K562 (cell line): ENCODE measurements around the gene ZFR2. TPM values are rescaled to one million over a fixed set of nuclear protein-coding genes. Genes with fewer than 3 reads are reported as not detected.

Source experiments
- ATAC-seq: fragments of 200-7000 bp; cut with Tn5 transposase; 3 replicates; pipeline ENCODE4 v1.9.1; 2020; ENCODE audit warnings: moderate library complexity
- BruUV-seq: library from RNA; stranded (reverse); fragments of 400-500 nt; replicated peaks from 2 replicates; lab custom pipeline; 2021; lab: Mats Ljungman, UMichigan
- CTCF ChIA-PET: fragments of 300-600 bp; formaldehyde crosslinking; extraction: SDS; loops from one replicate; lab custom pipeline; 2021; ENCODE audit warnings: low intra/inter-chr PET ratio; lab: Yijun Ruan, JAX
- POLR2A ChIA-PET: fragments of 300-600, 350-650 bp; sonication (Branson Sonifier 250); formaldehyde crosslinking; extraction: SDS; loops from one replicate; lab custom pipeline; 2021; ENCODE audit warnings: antibody characterized with exemption, inconsistent platforms; lab: Yijun Ruan, JAX
- DNase-seq, 4 experiments: peaks; one replicate each; pipeline versions ENCODE4 v3.0.0 to v3.0.0-alpha.2; 2011 to 2018; ENCODE audit warnings: low spot score in 3 of 4, mixed read lengths in 3 of 4; ENCODE audit errors: extremely low read depth in 1 of 4
- FAIRE-seq: peaks from 2 replicates; lab custom pipeline; 2011; peaks lifted over from hg19 to GRCh38; lab: Jason Lieb, UNC
- H2AFZ ChIP-seq: 2 replicates; pipeline ENCODE4 v1.6.0; 2011; ENCODE audit warnings: low read depth, low read length, control low read depth, inconsistent platforms
- H3K27ac ChIP-seq: fragments of 200-600 bp; 3 replicates; pipeline ENCODE4 v1.8.0; 2011; ENCODE audit warnings: low read depth, mild to moderate bottlenecking, control low read depth, inconsistent platforms, low read length, moderate library complexity, mixed read lengths; ENCODE audit errors: extremely low read depth
- H3K27me3 ChIP-seq, 2 experiments: fragments of 300-600 bp in 1 of 2; 2 replicates in 1 of 2; 3 replicates in 1 of 2; pipeline versions ENCODE4 v1.6.0 to v1.8.0; 2011; ENCODE audit warnings: inconsistent platforms in 2 of 2, low read length in 2 of 2, mild to moderate bottlenecking in 1 of 2, mixed read lengths in 1 of 2, moderate library complexity in 1 of 2; ENCODE audit not compliant: control insufficient read depth in 2 of 2, insufficient read depth in 2 of 2
- H3K36me3 ChIP-seq: fragments of 300-600 bp; 3 replicates; pipeline ENCODE4 v1.8.0; 2011; ENCODE audit warnings: mild to moderate bottlenecking, low read length, inconsistent platforms; ENCODE audit not compliant: control insufficient read depth, insufficient read depth
- H3K4me1 ChIP-seq, 2 experiments: fragments of 200-600 bp in 1 of 2; replicated peaks in 1 of 2; 2 replicates in 1 of 2; 3 replicates in 1 of 2; pipeline versions ENCODE4 v1.5.1 to v1.8.0; 2011; ENCODE audit warnings: inconsistent platforms in 2 of 2, low read length in 2 of 2, mild to moderate bottlenecking in 1 of 2, mixed read lengths in 1 of 2, moderate library complexity in 1 of 2; ENCODE audit not compliant: control insufficient read depth in 2 of 2, insufficient read depth in 2 of 2
- H3K4me2 ChIP-seq: 2 replicates; pipeline ENCODE4 v1.6.1; 2011; ENCODE audit warnings: low read length, control low read depth, inconsistent platforms, mixed read lengths; ENCODE audit not compliant: insufficient read depth
- H3K4me3 ChIP-seq: fragments of 200-600 bp; sonication (generic), shearing (Covaris generic); 2 replicates; pipeline ENCODE4 v1.5.1; 2016; ENCODE audit warnings: control low read depth, inconsistent platforms
- H3K79me2 ChIP-seq: fragments of 200-600 bp; 3 replicates; pipeline ENCODE4 v1.8.0; 2011; ENCODE audit warnings: low read length, inconsistent platforms; ENCODE audit not compliant: control insufficient read depth, insufficient read depth
- H3K9ac ChIP-seq, 2 experiments: 2 replicates each; pipeline versions ENCODE4 v1.6.0 to v1.6.1; 2011; ENCODE audit warnings: low read depth in 2 of 2, low read length in 2 of 2, control low read depth in 1 of 2, inconsistent platforms in 1 of 2, mild to moderate bottlenecking in 1 of 2, mixed read lengths in 1 of 2; ENCODE audit not compliant: insufficient read depth in 1 of 2
- H3K9me1 ChIP-seq: one replicate; pipeline ENCODE4 v1.6.0; 2011; ENCODE audit warnings: inconsistent platforms, mild to moderate bottlenecking, low read length, moderate library complexity; ENCODE audit not compliant: control insufficient read depth, insufficient read depth
- H3K9me3 ChIP-seq: replicated peaks from 2 replicates; pipeline ENCODE4 v1.5.1; 2011; ENCODE audit warnings: low read depth, low read length, inconsistent platforms; ENCODE audit not compliant: control insufficient read depth, insufficient read depth
- H4K20me1 ChIP-seq: replicated peaks from 2 replicates; pipeline ENCODE4 v1.6.1; 2011; ENCODE audit warnings: low read length, inconsistent platforms, mixed read lengths; ENCODE audit not compliant: control insufficient read depth, insufficient read depth
- TRIM28 ChIP-seq: fragments of 450-650 bp; IDR thresholded peaks from 2 replicates; pipeline ENCODE4 v1.6.1; 2017
- ZBED1 ChIP-seq: IDR thresholded peaks from 2 replicates; pipeline ENCODE4 v1.6.1; 2014
- ZBTB33 ChIP-seq: sonication (generic); formaldehyde crosslinking; IDR thresholded peaks from 2 replicates; pipeline ENCODE4 v1.8.1; 2023; ENCODE audit warnings: mild to moderate bottlenecking, missing genetic modification reagents
- ZNF274 ChIP-seq: IDR thresholded peaks from 2 replicates; pipeline ENCODE4 v1.6.1; 2011; ENCODE audit warnings: low read depth, mild to moderate bottlenecking, low read length, moderate library complexity, borderline replicate concordance
- ZNF408 ChIP-seq: fragments of 250-450 bp; sonication (Bioruptor Pico); IDR thresholded peaks from 2 replicates; pipeline ENCODE4 v1.4.0; 2020; ENCODE audit warnings: low read depth, mild to moderate bottlenecking, moderate library complexity
- WGBS: fragments of 100-300 bp; shearing (Covaris generic); methylation state at CpG from one replicate; pipeline ENCODE4 v1.1.6; 2016; ENCODE audit warnings: low coverage, mixed read lengths; ENCODE audit not compliant: insufficient coverage; ENCODE audit errors: missing lambda C conversion rate; 5-methylcytosine and 5-hydroxymethylcytosine counted together
- in situ Hi-C: fragments of 300-500 bp; cut with MboI; formaldehyde crosslinking; loops from 4 replicates; pipeline ENCODE4 v1.15.0; 2018; ENCODE audit warnings: inconsistent platforms, mixed read lengths
- intact Hi-C: fragments of 100-400 bp; cut with micrococcal nuclease; formaldehyde crosslinking; loops from 2 replicates; pipeline ENCODE4 v1.14.2; 2022
- polyA plus RNA-seq, 8 experiments: library from polyadenylated mRNA; depleted of rRNA in 4 of 8; stranded (reverse) in 5 of 8; unstranded in 3 of 8; fragments of >200 nt; fragmentation: Nextera tagmentation in 2 of 8; fragmentation: Illumina TruSeq in 1 of 8; extraction: Ambion mirVana in 2 of 8; extraction: Trizol in 1 of 8; gene quantifications; 2 replicates each; pipeline versions ENCODE4 v1.2.1 to v1.2.3, GENCODE V29; 2011 to 2014; ENCODE audit warnings: inconsistent platforms in 1 of 8, missing spikeins in 1 of 8
- total RNA-seq, 7 experiments: library from RNA; depleted of rRNA in 6 of 7; stranded (reverse); fragments of >200 nt in 6 of 7; fragmentation: Illumina TruSeq in 2 of 7; extraction: Trizol in 2 of 7; gene quantifications; 2 replicates each; pipeline versions ENCODE4 v1.2.1 to v1.2.3, GENCODE V29; 2011 to 2021; ENCODE audit warnings: low replicate concordance in 1 of 7
- TF ChIP-seq, protein P1 (sequence below): sonication (generic); formaldehyde crosslinking; IDR thresholded peaks from 2 replicates; pipeline ENCODE4 v1.8.0; 2023; ENCODE audit warnings: mild to moderate bottlenecking, missing genetic modification reagents

Gene ZFR2
- total and polyA plus RNA-seq, 9 of the 15 experiments (the other 6 are each of a cell fraction or from before 2014, with no cell fraction given), result 0.03 to 0.59 (median 0.07) TPM; not detected in 6

- TF ChIP-seq ZBTB33 (CRISPR knock-in tag) (0 out of 2 replicates have a peak, but pooled peaks have one; percentile 42), ZNF408 (CRISPR knock-in tag) (no peak), TRIM28 (no peak)
Observed at GRCh38 chr19:3819989-3820388, 48.8 kb downstream of the ZFR2 start (continued).

- H3K9me1 ChIP-seq, result no peaks in the 10 kb centered on the region
- 79% methylated on average over 30 of the region's 31 CpGs for WGBS
- ChIA-PET CTCF (no interaction called here), POLR2A (interaction anchor here (0.6 to 1.2 kb wide), 4 partner anchors 9 to 167 kb away, joined by 3 to 4 read pairs (median 3); partner anchors contain the start of gene EEF2)
- no peak overlapping the region for H3K4me2 ChIP-seq
- H3K4me1 ChIP-seq, result peaks cover 5 to 48% of the 10 kb centered on the region in 2 experiments; a peak in 4 of 5 replicates
- FAIRE-seq, result no peak
- H3K4me3 ChIP-seq, result no peak overlapping the region
- H3K27ac ChIP-seq, result no peak overlapping the region
- intact Hi-C loops (no loop called here), in situ Hi-C loops (no loop called here)
- no TSS peak for BruUV-seq
- H3K36me3 ChIP-seq, result no peaks in the 10 kb centered on the region
- H4K20me1 ChIP-seq, result no peaks in the 10 kb centered on the region
- no peak for DNase-seq
- no peaks in the 10 kb centered on the region; a peak in 1 of 5 replicates for H3K27me3 ChIP-seq
- H2AFZ ChIP-seq, result peak overlapping the region; percentile 54; the same call in 1 of the 2 replicates
- no peaks in the 10 kb centered on the region for H3K9me3 ChIP-seq
- H3K79me2 ChIP-seq, result no peaks in the 10 kb centered on the region
- TF ChIP-seq ZNF274 (no peak), ZBED1 (no peak)
- TF ChIP-seq, protein P1, sequence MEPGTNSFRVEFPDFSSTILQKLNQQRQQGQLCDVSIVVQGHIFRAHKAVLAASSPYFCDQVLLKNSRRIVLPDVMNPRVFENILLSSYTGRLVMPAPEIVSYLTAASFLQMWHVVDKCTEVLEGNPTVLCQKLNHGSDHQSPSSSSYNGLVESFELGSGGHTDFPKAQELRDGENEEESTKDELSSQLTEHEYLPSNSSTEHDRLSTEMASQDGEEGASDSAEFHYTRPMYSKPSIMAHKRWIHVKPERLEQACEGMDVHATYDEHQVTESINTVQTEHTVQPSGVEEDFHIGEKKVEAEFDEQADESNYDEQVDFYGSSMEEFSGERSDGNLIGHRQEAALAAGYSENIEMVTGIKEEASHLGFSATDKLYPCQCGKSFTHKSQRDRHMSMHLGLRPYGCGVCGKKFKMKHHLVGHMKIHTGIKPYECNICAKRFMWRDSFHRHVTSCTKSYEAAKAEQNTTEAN (CRISPR knock-in tag), result no peak
- ATAC-seq, result no peak
- peak overlapping the region in 1 of 2 experiments; percentile 58; a peak in 2 of 4 replicates for H3K9ac ChIP-seq
Observed at GRCh38 chr19:3818918-3819317, 49.9 kb downstream of the ZFR2 start.
